ENCODE data around the gene UGT1A5.
"Not testable (repeated sequence)": the region's sequence is repeated elsewhere in the genome, so short reads cannot be mapped to it uniquely, and the experiment has no call there.

Gene UGT1A5

GRCh38 chr2:233693963-233694362 is 18.7 kb upstream of the UGT1A5 start:
- DNase-seq (ENCODE audit: low spot score), result no peak

- DNase-seq (ENCODE audit: low spot score), result no peak
Observed at GRCh38 chr2:233698740-233699139, 14.0 kb upstream of the UGT1A5 start.

DNA sequence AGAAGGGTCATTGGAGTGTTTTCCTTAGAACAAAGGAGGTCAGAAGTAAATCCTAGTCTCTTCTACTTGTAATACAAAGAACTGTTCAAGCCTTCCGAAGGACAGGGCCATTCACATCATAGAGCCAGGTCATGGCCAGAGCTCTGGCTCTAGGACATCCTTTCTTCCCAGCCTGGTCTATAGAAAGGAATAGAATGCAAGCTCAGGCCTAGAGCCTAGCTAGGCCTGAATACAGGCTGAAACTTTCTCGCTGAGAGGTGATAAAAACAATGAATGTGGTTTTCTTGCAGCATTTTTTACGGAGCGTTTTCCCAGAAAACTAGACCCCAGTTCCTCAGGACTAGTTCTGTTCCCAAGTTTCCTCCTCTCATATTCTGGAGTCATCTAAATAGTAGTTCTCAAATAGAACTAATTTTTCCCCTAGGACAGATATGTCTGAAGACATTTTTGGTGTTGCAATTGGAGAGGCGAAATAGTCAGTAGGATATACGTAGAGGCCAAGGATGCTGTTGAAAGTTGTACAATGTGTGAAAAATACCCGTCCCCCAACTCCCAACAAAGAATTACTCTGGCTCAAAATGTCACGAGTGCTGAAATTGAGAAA is 13.2 kb upstream of the UGT1A5 start:
- no peak for DNase-seq (ENCODE audit: low spot score)

DNA sequence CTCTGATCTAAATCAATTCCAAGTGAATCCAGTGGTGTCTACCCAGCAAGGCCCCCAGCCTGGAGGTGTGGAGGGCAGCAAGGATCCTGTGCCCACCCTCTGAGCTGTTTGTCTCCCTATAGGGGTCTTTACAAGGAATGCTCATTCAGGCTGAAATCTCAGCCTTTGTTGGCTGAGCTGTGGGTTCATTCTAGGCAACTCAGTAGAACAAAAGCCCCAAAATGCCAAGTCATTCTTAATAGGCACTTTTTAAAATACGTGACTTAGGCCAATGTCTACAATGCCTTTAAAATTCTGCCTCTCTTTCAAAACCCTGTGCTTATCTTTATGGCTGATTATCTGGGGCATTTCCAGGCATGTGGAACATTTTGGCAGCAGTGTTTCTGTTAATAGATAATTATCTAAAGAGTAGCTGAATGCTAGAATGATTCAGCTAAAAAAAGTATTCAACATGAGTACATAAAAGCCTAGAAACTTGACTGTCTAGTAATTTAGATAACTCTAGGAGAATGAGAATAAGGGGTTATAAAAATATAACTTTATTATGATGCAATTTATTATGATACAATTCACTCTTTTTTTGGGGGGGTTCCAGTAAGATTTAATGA is 12.6 kb upstream of the UGT1A5 start:
- DNase-seq (ENCODE audit: low spot score), result no peak

- not testable (repeated sequence) for DNase-seq (ENCODE audit: low spot score)
Observed at GRCh38 chr2:233700842-233701241, 11.9 kb upstream of the UGT1A5 start.

GRCh38 chr2:233702238-233702637 is 10.5 kb upstream of the UGT1A5 start:
- DNase-seq (ENCODE audit: low spot score), result no peak

DNA sequence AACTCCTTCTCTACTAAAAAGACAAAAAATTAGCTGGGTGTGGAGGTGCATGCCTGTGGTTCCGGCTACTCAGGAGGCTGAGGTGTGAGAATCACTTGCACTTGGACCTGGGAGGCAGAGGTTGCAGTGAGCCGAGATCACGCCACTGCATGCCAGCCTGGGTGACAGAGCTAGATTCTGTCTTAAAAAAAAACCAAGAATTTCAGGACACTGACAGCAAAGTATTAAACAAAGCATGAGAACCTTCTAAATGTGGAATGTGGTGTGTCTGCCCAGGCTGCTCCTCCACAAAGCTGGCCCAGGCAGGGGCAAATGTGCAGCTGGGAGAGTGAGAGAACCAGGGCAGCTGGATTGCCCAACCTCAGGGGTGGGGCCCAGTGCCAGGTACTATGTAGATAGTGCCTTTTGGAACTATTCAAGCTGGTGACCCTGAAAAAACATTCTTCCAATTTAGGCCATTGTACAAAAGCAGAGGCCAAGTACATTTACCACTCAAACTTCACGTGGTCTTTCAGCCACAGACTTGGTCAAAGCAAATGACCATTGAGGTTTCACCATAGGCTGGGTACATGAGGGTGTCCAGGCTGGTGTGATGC is 6.7 kb upstream of the UGT1A5 start:
- DNase-seq (ENCODE audit: low spot score), result no peak

- DNase-seq (ENCODE audit: low spot score), result no peak
Observed at GRCh38 chr2:233706720-233707119, 6.0 kb upstream of the UGT1A5 start.

- DNase-seq (ENCODE audit: low spot score), result no peak
Observed at GRCh38 chr2:233707940-233708644, 4.6 kb upstream of the UGT1A5 start.

DNA sequence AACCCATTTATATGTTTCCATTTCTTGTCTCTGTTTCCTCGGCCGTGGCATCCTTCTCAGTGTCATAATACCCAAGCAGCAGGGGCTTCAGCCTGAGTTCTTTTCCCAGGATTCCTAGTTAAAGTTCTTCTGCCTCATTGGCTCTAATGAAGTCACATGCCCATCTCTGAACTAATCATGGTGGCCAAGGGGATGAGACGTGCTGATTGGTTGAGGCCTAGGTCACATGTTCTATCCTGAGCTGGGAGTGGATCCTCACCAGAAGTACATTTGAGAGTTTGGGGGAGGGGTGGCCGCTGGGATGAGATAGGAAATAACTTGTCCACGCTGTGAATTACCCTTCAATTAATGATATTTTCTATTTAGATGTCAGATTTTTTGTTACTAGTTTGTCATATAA is 3.8 kb upstream of the UGT1A5 start:
- DNase-seq (ENCODE audit: low spot score), result no peak

- peak; percentile 74 for DNase-seq (ENCODE audit: low spot score)
Observed at GRCh38 chr2:233711312-233712008, 1.2 kb upstream of the UGT1A5 start.

DNA sequence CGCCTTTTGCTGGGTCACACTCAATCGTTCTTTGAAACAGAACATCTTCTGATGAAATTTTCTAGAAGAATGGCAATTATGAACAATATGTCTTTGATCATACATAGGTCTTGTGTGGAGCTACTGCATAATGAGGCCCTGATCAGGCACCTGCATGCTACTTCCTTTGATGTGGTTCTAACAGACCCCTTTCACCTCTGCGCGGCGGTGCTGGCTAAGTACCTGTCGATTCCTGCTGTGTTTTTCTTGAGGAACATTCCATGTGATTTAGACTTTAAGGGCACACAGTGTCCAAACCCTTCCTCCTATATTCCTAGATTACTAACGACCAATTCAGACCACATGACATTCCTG is 532 bp downstream of the UGT1A5 start:
- no peak for DNase-seq (ENCODE audit: low spot score)

- no peak for DNase-seq (ENCODE audit: low spot score)
Observed at GRCh38 chr2:233714121-233714520, 1.4 kb downstream of the UGT1A5 start.

DNA sequence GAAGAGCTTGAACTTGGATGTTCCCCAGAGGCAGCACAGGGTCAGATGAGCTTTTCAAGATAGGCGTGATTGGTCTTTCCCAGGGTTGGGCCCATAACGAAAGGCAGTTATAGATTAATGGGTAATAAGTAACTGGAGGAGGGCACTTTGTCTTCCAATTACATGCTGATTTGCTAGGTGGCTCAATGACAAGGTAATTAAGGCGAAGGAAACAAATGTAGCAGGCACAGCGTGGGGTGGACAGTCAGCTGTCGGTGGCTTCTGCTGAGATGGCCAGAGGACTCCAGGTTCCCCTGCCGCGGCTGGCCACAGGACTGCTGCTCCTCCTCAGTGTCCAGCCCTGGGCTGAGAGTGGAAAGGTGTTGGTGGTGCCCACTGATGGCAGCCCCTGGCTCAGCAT is 5.8 kb downstream of the UGT1A5 start, which contains the start of gene UGT1A4:
TSS of gene UGT1A4 (plus strand) at position 185 of the 400 bp plus-strand sequence. CDS start at position 270, 85 bp downstream.
- DNase-seq (ENCODE audit: low spot score), result no peak

DNA sequence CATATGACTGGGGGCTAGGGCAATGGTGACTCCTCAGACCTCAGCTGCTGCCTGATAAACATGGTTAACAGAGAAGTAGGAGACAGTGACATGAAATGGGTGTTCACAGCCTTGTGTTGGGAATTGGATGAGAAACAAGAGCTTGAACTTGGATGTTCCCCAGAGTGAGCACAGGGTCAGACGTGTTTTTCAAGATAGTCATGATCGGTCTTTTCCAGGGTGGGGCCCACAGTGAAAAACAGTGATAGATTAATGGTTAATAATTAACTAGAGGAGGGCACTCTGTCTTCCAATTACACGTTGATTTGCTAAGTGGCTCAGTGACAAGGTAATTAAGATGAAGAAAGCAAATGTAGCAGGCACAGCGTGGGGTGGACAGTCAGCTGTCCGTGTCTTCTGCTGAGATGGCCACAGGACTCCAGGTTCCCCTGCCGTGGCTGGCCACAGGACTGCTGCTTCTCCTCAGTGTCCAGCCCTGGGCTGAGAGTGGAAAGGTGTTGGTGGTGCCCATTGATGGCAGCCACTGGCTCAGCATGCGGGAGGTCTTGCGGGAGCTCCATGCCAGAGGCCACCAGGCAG is 16.1 kb downstream of the UGT1A5 start, which contains the start of gene UGT1A3:
TSS of gene UGT1A3 (plus strand) at position 320 of the 579 bp plus-strand sequence. CDS start at position 405, 85 bp downstream.
- DNase-seq (ENCODE audit: low spot score), result no peak

GRCh38 chr2:233736868-233737653 is 24.4 kb downstream of the UGT1A5 start:
- DNase-seq (ENCODE audit: low spot score), result not testable (repeated sequence)

GRCh38 chr2:233740870-233741269 is 28.2 kb downstream of the UGT1A5 start:
- no peak for DNase-seq (ENCODE audit: low spot score)

GRCh38 chr2:233743464-233744259 is 31.0 kb downstream of the UGT1A5 start:
- no peak for DNase-seq (ENCODE audit: low spot score)

- no peak for DNase-seq (ENCODE audit: low spot score)
Observed at GRCh38 chr2:233745073-233745755, 32.5 kb downstream of the UGT1A5 start.

GRCh38 chr2:233745838-233746237 is 33.1 kb downstream of the UGT1A5 start:
- DNase-seq (ENCODE audit: low spot score), result not testable (repeated sequence)
